Measurements from ENCODE around the gene PAX3.

PAX3 gene

GRCh38 chr2:222296911-222297599 lies 1.7 kb downstream of the PAX3 start:
- no peak for DNase-seq (ENCODE audit: low read depth)

- no peak for DNase-seq (ENCODE audit: low read depth)
Measured at GRCh38 chr2:222296311-222296741, 2.5 kb downstream of the PAX3 start.

DNA sequence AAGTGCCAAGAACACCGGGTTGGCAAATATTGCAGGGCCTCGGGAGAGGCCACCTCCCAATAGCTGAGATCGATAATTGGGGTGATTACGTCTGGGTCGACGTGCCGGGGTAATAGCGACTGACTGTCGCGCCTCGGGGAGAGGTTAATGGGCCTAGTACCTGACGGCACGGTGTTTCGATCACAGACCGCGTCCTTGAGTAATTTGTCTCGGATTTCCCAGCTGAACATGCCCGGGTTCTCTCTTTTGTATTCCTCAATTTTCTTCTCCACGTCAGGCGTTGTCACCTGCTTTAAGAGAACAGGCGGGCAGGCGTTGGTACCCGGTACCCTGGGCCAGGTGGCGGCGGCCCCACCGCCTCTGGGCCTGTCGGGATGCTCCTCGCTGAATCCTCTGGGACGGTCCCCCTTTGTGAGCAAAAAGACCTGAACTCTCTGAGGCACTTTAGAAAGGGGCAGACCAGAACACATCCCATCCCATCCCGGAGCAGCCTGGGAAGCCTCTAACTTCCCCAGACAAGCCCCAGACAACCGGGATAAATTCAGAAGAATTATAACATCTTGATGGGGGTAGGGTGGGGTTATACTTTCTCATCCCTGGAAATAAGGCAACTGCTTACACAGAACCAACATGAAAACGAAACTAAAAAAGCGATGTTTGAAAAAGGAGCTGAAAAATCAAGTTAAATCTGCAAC lies 3.3 kb downstream of the PAX3 start:
- DNase-seq (ENCODE audit: low read depth): no peak

DNA sequence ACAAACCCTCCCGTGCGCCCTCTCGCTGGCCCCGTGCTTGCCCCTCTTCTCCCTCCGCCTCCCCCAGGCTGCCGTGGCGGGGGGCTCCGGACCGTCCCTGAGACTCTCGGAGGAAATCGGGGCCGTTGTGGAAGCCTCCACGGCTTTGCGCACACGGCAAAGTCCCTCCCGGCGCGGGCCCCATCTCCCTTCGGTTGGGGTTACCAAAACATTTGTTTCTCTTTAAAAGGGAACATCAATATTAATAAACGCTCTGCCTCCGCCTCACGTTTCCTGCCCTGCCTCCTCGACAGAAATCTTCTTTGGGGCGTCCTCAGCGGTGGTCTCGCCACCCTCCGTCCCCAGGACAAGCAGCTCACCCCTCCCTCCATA lies 3.8 kb downstream of the PAX3 start:
- no peak for DNase-seq (ENCODE audit: low read depth)

- no peak for DNase-seq (ENCODE audit: low read depth)
Measured at GRCh38 chr2:222293660-222294630, 4.9 kb downstream of the PAX3 start.

- DNase-seq (ENCODE audit: low read depth): no peak
Measured at GRCh38 chr2:222292149-222293134, 6.4 kb downstream of the PAX3 start.

DNA sequence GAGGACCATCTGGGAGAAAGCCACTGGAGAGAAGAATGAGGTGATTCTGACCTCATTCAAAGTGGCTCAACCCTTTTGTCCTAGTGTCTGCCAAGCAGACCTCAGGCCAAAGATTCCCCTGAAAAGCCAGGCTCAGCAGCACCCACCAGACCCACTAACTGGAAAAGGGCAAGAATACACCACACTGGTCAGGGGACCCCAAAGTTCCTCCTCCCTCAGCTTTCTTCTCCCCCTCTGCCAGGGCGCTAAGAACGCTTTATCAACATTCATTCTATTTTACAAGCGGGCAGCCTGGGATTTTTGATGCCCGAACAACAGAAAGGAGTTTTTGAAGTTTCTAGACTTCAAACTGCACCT lies 7.3 kb downstream of the PAX3 start:
- DNase-seq (ENCODE audit: low read depth): no peak

- DNase-seq (ENCODE audit: low read depth): peak; percentile 76
Measured at GRCh38 chr2:222290736-222291484, 7.9 kb downstream of the PAX3 start.

DNA sequence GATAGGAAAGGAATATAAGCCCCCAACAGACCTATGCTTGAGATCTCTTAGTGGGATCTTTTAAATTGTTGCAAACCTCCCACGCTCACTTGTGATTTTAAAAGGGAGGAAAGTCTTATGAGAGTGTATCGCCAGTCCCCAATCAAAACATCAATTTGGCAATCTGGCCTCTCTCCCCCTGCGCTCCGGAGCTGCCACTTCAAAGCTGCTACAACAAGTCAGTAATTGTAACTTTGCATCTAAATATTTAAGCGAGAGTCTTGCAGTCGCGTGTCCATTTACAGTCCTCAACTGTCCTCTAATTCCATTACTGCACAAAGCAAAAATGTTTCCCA lies 8.4 kb downstream of the PAX3 start:
- no peak for DNase-seq (ENCODE audit: low read depth)

GRCh38 chr2:222289278-222290160 lies 9.3 kb downstream of the PAX3 start:
- no peak for DNase-seq (ENCODE audit: low read depth)

DNA sequence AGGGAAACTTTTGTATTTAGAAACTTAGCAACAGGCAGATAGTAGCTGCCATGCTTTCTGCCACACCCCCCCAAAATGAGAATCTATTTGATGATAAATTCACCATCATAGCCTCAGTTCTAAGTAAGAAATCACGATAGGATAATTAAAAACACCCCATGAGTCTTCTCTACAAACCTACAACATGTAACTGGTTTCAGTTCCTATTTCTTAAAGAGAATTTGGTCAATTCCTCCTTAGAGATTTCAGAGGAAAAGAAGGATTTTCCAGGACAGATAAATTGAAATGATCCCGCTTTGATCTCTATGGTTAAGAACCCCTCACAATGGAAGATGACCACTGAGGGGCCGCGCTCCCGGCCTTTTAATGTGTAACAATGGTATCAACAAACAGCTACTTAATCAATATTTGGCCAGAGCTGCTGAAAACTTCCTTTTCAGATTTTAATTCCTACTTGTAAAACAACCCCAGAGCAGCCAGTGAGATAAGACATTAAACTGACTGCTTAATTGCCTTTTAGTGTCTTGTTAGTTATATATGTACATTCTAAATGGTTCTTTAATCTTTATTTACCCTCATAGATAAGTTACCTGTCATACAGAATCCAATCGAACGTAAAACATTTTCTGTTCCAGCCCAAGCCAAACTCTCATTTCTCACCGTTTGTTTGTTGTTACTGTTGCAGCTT lies 10.1 kb downstream of the PAX3 start:
- no peak for DNase-seq (ENCODE audit: low read depth)

GRCh38 chr2:222287862-222288479 lies 10.8 kb downstream of the PAX3 start:
- no peak for DNase-seq (ENCODE audit: low read depth)

DNA sequence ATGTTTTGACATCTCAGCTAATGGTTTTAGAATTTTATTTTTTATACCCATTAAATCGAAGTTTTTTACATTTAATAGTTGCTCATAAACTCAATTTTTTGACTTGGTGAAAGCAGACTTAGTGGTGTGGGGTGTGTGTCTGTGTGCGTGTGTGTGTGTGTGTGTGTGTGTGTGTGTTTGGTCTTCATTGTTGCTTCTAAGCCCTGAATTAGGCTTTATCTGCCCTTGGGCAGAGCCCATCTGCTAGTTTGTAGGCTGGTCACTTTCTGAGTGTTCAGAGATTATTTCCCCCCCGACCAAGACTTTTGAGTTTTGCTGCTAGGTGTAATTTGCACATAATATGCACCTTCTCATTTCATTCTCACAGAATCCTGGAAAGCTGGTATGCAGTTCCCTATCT lies 14.3 kb downstream of the PAX3 start:
- no peak for DNase-seq (ENCODE audit: low read depth)

- DNase-seq (ENCODE audit: low read depth): no peak
Measured at GRCh38 chr2:222283634-222284033, 15.2 kb downstream of the PAX3 start.

DNA sequence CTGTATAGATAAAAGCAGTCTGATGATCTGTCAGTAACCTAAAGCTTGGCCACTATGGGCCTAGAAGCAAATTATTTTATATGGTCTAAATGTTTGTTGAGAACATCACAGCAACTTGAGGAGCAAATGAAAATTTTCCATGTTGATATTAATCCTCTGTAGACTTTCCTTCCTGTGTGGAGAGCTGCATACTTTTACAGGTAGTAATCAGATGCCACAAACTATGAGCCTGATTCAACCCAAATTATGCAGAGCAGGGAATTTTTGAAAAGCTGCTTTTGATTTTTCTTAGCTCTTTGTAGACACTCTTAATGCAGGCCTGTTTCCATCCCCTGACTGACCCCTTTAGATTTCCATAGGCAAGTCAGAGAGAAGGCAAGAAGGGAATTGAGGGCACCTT lies 17.3 kb downstream of the PAX3 start:
- DNase-seq (ENCODE audit: low read depth): no peak

DNA sequence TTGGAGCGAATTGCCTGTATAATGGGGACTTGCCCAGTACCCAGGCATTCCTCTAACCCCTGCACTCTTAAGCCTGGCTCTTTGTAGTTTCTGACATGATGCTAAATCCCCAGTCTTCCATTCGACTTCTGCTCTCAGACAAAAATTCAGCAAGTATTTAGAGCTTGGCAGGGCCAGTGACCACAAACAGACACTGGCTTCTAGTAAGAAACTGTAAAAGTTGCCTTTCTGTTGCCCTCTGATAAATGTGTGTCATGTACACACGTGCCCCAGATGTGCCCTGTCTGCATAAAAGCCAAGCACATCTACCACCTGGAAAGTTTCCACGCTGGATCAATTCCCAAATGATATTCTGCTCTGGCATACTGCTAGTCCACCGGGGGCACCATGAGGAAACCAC lies 18.0 kb downstream of the PAX3 start:
- no peak for DNase-seq (ENCODE audit: low read depth)

GRCh38 chr2:222272446-222273015 lies 26.3 kb downstream of the PAX3 start:
- no peak for DNase-seq (ENCODE audit: low read depth)

GRCh38 chr2:222271854-222272253 lies 26.9 kb downstream of the PAX3 start:
- no peak for DNase-seq (ENCODE audit: low read depth)

- DNase-seq (ENCODE audit: low read depth): peak; percentile 69
Measured at GRCh38 chr2:222270396-222270795, 28.4 kb downstream of the PAX3 start.

Data from GM04504 (cell line).